GM12892 (cell line): ENCODE results near the gene GAK.

ENCODE experiments used
- POLR2A ChIP-seq: IDR thresholded peaks from 2 replicates; pipeline ENCODE4 v1.6.1; 2011; ENCODE audit warnings: low read depth, low read length, control low read depth
- POLR2AphosphoS5 ChIP-seq: IDR thresholded peaks from 2 replicates; pipeline ENCODE4 v1.6.1; 2011; ENCODE audit warnings: low read depth, low read length, control low read depth
- TAF1 ChIP-seq: IDR thresholded peaks from 2 replicates; pipeline ENCODE4 v1.6.1; 2011; ENCODE audit warnings: low read depth, mild to moderate bottlenecking, control low read depth, low read length, borderline replicate concordance

- TF ChIP-seq POLR2AphosphoS5 (no peak), TAF1 (no peak), POLR2A (no peak)
Observed at GRCh38 chr4:968621-969394, 36.7 kb upstream of the GAK start.
